ENCODE data around the gene MARCHF3.

DNA sequence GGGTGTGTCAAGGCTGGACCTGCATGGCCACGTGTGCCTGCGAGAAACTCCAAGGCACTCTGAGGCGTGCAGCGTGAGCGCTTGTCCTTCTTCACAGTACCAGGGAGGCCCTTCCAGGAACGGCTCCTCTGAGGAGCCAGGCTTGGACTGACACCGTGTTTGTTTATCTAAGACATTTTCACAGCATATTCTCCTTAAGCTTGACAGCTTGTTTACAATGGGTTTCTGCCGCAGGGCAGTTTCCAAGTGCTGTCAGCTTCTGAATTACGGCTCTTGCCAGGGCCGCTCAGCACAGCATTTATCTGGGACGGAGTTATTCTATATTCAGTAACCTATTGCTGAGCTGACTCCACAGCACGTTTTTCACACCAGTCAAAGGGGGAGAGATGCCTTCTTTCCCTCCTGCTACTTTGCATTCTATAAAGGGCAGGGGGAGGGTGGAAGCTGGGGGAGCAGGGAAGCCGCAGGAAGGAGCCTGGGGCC is 155.0 kb downstream of the MARCHF3 start:
- TF ChIP-seq POLR2A (IDR thresholded peaks at IDR 0.05; ENCODE audit: extremely low read depth, insufficient read length), result no peak
- TF ChIP-seq, protein P1, sequence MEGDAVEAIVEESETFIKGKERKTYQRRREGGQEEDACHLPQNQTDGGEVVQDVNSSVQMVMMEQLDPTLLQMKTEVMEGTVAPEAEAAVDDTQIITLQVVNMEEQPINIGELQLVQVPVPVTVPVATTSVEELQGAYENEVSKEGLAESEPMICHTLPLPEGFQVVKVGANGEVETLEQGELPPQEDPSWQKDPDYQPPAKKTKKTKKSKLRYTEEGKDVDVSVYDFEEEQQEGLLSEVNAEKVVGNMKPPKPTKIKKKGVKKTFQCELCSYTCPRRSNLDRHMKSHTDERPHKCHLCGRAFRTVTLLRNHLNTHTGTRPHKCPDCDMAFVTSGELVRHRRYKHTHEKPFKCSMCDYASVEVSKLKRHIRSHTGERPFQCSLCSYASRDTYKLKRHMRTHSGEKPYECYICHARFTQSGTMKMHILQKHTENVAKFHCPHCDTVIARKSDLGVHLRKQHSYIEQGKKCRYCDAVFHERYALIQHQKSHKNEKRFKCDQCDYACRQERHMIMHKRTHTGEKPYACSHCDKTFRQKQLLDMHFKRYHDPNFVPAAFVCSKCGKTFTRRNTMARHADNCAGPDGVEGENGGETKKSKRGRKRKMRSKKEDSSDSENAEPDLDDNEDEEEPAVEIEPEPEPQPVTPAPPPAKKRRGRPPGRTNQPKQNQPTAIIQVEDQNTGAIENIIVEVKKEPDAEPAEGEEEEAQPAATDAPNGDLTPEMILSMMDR (IDR thresholded peaks at IDR 0.05; ENCODE audit: low read depth, low read length), result no peak
- no peak for TF ChIP-seq MYC (IDR thresholded peaks at IDR 0.05; ENCODE audit: low read depth, low read length)
- TF ChIP-seq MAX (IDR thresholded peaks at IDR 0.05; ENCODE audit: low read depth, low read length), result no peak

Measured in NB4 (cell line).